NCI-H2196 (cell line): ENCODE results near the gene CDH13.

ENCODE experiments used
- DNase-seq: peaks from one replicate; lab custom pipeline; 2025; ENCODE audit not compliant: unreplicated experiment; lab: John Stamatoyannopoulos, UW

The CDH13 gene

GRCh38 chr16:82735673-82736091, 108.9 kb downstream of the CDH13 start:
- DNase-seq: no peak

DNA sequence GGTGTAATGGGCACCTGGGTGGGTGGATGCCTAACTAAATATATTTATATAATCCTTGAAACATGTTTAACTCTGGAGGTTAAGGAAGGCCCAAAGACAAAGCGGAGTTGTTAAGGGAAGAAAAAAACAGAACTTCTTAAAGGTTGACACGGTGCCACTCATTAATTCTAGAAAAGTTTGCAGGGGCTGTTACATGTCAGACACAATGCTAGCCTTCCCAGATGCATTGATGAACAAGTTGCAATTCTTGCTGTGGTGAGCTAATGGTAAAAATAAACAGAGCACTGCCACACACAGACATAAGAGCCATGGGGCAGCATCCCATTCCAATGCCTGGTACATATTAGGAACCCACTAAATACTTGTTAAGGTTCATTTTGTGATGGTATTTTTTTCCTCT, 109.5 kb downstream of the CDH13 start:
- no peak for DNase-seq

GRCh38 chr16:82738699-82739098, 111.9 kb downstream of the CDH13 start:
- no peak for DNase-seq

DNA sequence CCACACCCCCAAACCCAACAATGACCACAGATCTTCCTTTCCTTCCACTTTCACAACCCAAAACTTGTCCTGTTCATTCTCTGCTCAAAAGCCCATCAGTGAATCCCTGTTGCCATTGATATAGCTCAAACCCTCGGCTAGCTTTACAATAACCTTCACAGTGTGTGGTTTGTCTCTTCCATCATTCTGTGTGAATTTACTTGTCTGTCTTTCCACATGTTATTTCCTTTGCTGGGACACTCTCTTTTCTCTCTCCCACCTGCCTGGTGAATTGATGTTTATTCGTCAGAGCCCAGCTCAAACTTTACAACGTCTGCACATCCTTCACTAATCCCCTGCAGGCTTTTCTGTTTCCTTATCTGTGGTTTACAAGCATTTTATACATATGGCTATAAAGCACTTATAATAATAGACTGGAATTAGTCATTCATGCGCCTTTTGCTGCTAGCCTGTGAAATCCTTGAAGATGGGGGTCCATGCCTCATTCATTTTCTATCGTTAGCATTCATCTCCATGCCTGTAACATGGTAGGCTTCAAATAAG, 114.4 kb downstream of the CDH13 start:
- no peak for DNase-seq

GRCh38 chr16:82744958-82745357, 118.2 kb downstream of the CDH13 start:
- no peak for DNase-seq

DNA sequence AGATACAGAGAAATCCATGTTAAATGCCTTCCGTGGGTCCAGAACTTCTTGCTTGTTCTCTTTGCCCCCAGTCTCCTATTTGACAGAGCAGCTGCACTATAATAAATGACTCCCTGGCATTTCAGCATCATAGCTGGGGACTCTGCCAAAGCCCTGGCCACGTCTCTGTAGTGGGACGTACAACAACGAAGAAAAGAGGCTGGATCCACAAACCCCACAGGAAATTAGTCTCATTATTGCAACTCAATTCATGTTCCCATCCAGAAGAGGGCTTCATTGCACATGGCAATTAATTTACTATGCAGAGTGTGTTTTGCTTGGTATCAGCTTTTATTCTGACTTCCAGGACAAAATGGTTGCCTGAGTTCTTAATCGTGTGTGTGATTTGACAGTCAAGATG, 121.3 kb downstream of the CDH13 start:
- no peak for DNase-seq

DNA sequence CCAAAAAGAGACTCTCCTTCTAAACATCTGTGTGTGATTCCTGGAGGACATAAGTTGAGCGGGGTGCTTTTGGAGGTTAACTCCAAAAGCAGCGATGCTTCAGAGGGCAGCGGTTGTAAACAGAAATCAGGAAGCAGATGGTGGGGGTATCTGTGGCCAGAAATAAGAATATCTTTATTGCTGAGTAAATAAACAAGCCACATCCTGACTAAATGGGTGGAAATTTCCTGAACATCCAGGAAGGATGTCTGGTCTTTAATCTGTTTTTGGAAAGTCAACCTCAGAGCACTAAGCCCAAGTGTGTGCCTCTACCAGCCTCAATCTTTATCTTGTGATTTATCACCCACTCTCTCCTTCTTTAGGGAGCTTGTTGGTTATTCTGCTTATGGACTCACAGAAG, 123.3 kb downstream of the CDH13 start:
- no peak for DNase-seq

- no peak for DNase-seq
Observed at GRCh38 chr16:82751020-82751419, 124.3 kb downstream of the CDH13 start.

GRCh38 chr16:82752172-82752571, 125.4 kb downstream of the CDH13 start:
- no peak for DNase-seq

DNA sequence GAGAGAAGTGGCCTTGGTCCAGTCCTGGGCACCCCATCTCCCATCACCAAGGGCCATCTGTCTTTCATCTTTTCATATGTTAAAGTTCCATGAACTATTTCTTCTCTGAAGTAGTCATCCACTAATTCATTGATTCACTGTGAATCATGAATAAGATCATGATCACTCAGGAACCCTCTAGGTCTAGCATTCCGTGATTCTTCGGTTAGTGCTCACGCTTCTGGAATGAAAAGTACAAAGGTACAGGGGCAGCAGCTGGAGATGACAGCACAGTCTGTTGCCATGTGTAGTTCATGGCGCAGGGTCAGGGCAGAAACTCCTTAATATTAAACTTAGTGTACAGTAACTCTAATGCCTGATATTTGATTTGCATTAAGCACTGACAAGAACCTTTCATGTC, 127.1 kb downstream of the CDH13 start:
- DNase-seq: no peak

GRCh38 chr16:82754716-82755513, 128.1 kb downstream of the CDH13 start:
- no peak for DNase-seq

- DNase-seq: no peak
Observed at GRCh38 chr16:82755570-82756282, 129.0 kb downstream of the CDH13 start.

DNA sequence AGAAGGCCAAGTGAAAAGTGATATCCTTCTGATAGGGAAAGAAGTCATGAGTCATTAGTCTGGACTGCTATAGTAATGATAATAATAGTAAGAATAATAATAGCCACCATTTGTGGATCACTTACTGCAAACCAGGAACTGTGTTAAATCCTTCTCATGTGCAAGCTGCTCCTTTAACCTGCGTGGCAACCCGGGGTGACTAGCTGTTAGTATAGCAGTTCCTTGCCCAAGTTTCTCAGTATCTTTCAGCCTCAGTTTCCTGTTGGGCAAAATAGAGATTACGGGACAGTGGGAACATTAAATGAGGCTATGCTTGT, 129.5 kb downstream of the CDH13 start:
- no peak for DNase-seq

- DNase-seq: no peak
Observed at GRCh38 chr16:82758406-82758805, 131.6 kb downstream of the CDH13 start.

DNA sequence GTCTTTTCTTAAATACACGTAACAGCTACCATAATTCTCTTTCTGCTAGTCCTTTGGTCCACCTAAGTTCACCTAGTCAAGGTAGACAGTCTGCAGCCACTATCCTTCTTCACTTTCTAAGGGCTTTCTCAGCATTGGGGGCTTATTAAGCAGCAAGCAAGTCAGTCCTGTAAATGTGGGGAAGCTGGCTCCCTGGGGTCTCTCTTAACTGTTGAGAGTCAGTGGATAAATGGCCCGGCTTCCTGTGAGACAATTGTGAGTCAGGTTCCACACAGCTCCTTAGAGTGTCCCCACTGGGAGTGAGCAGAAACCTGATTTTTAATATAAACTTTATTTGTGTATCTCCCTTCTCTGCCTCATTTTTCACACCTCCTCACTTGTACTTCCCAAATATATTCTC, 132.1 kb downstream of the CDH13 start:
- no peak for DNase-seq

- no peak for DNase-seq
Observed at GRCh38 chr16:82761236-82761635, 134.5 kb downstream of the CDH13 start.

DNA sequence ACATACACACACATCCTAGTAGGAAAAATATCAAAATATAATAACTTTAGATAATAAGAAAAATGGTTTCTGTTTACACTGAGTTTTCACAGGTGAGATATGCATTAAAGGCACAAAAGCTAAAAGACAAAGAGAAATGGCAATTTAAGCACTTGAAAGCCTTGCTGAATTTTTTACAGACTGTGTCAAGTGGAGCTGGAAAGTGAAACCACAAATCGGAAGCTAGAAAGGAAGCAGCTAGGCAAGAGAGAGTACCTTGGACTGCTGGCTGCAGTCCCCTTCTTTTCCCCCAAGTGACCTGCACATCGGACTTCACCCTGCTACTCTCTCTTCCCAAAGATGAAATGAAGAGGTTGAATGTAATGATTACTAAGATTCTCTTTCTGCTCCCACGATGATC, 135.1 kb downstream of the CDH13 start:
- no peak for DNase-seq

GRCh38 chr16:82763371-82763770, 136.6 kb downstream of the CDH13 start:
- DNase-seq: no peak

GRCh38 chr16:82767198-82767597, 140.4 kb downstream of the CDH13 start:
- no peak for DNase-seq

GRCh38 chr16:82767808-82768207, 141.0 kb downstream of the CDH13 start:
- DNase-seq: no peak

- no peak for DNase-seq
Observed at GRCh38 chr16:82769845-82770244, 143.1 kb downstream of the CDH13 start.

DNA sequence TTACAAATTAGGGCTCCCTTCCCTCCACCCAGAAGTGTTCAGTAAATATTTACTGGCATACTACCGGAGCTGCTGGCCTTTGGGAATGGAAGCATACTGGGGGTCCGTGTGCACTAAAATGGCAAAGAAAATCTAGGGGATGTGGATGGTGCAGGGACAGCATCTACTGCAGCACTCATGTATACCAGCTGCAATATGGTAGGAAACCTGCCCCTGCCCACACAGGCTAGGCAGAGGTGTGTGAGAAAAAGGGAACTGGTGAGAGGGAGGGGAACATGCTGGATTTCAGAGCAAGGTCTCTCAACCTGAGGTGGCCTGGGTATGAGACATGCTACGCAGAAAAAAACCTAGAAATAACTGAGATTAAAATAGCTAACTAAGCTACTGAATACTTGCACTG, 145.4 kb downstream of the CDH13 start:
- no peak for DNase-seq
